Ovary (tissue), 9 donors: ENCODE measurements around the gene ASPDH. TPM values are rescaled to one million over a fixed set of nuclear protein-coding genes. Genes with fewer than 3 reads are reported as not detected.
"Not testable (repeated sequence)": the region's sequence is repeated elsewhere in the genome, so short reads cannot be mapped to it uniquely, and the experiment has no call there.

ENCODE experiments used
- DNase-seq, 5 donors: peaks; one replicate each; pipeline ENCODE4 v3.0.0-alpha.2; 2019 to 2020
- H3K27ac ChIP-seq, 2 donors: fragments of 200-600 bp; one replicate each; pipeline versions ENCODE4 v1.5.1 to v1.8.0; 2019 to 2022
- H3K27me3 ChIP-seq: fragments of 200-600 bp; one replicate; pipeline ENCODE4 v1.8.0; 2022
- H3K36me3 ChIP-seq: fragments of 200-600 bp; sonication (generic); one replicate; pipeline ENCODE4 v1.5.1; 2019
- H3K4me1 ChIP-seq: one replicate; pipeline ENCODE4 v1.8.1; 2013; ENCODE audit warnings: mild to moderate bottlenecking, moderate library complexity; ENCODE audit not compliant: insufficient read depth
- H3K4me3 ChIP-seq: fragments of 200-600 bp; sonication (generic); one replicate; pipeline ENCODE4 v1.5.1; 2017
- H3K9me3 ChIP-seq, 2 donors: fragments of 200-600 bp in 1 of 2; sonication (generic) in 1 of 2; one replicate each; pipeline versions ENCODE4 v1.5.1 to v1.8.1; 2013 to 2019; ENCODE audit warnings: mild to moderate bottlenecking in 1 of 2, moderate library complexity in 1 of 2
- EP300 ChIP-seq: sonication (generic); formaldehyde crosslinking; IDR thresholded peaks from one replicate; pipeline ENCODE4 v1.6.1; 2017; ENCODE audit warnings: antibody characterized with exemption
- POLR2A ChIP-seq: fragments of 450-650 bp; IDR thresholded peaks from one replicate; pipeline ENCODE4 v1.6.1; 2017; ENCODE audit warnings: antibody characterized with exemption, mild to moderate bottlenecking, moderate library complexity
- WGBS, 3 donors: extraction: QIAGEN DNeasy Blood & Tissue Kit in 1 of 3; methylation state at CpG; one replicate each; pipeline versions ENCODE4 v1.1.5 to v1.1.7; 2013 to 2017; 5-methylcytosine and 5-hydroxymethylcytosine counted together
- intact Hi-C, 4 donors: fragments of 100-400 bp; cut with DNase I; formaldehyde crosslinking; loops; one replicate each; pipeline versions ENCODE4 v1.11.0 to v1.15.1; 2022 to 2023
- polyA plus RNA-seq, 2 donors: library from polyadenylated mRNA; stranded (reverse); fragments of 200-250 nt in 1 of 2; fragments of 350-450 nt in 1 of 2; fragmentation: Illumina TruSeq in 1 of 2; extraction: RNeasy Lipid Tissue Mini Kit (QIAGEN cat#74804) in 1 of 2; gene quantifications; one replicate each; pipeline ENCODE4 v1.2.3, GENCODE V29; 2013 to 2014
- total RNA-seq, 7 donors: library from RNA; depleted of rRNA in 2 of 7; stranded (reverse); fragments of >200 nt in 2 of 7; fragmentation: NEBNext Ultra II Directional in 3 of 7; extraction: Animal tissue kit (Norgen Biotek cat#: 25700) in 3 of 7; gene quantifications; one replicate each; pipeline versions ENCODE4 v1.1.0 to v1.2.4, GENCODE V29; 2016 to 2023
- TF ChIP-seq, protein P1 (sequence below), 3 donors: fragments of 450-650 bp in 2 of 3; fragments of 200-600 bp in 1 of 3; IDR thresholded peaks; one replicate each; pipeline versions ENCODE4 v1.5.1 to v1.8.0; 2016 to 2022; ENCODE audit warnings: antibody characterized with exemption in 3 of 3, mild to moderate bottlenecking in 1 of 3
- donor health status: DM: no; HTN: no; CAD: no; lungs with moderate emphysema.
- donor health status: DM: no; HTN: no; CAD: no.
- donor health status: Bipolar disorder and iron deficiency.
- donor health status: DM: yes; HTN: yes; CAD: no.
- donor health status: DM: no; HTN: no; CAD: no.
- donor health status: DM: yes; HTN: yes; CAD: no.

The ASPDH gene
- total and polyA plus RNA-seq, 9 donors, result not detected

DNA sequence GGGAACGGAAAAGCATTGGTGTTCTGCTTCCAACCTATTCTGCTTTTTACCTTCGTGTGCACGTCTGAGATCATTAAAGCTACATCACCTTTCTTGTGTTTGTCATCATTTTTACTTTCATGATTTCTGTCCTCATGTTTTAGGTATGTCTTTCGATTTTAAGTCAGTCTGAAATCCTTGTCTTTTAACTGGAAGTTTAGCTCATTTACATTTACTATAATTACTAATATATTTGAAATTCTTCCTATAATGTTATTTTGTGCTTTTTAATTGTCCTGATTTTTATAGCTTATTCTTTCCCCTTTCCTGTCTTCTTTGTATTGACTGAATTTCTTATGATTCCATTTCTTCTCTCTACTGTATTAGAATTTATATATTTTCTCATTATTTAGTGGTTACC is 19.2 kb upstream of the ASPDH start:
- Histone ChIP-seq H3K27me3 (no peaks in the 10 kb centered on the region), H3K9me3 (peaks cover 0 to 4% of the 10 kb centered on the region in 2 donors)
- intact Hi-C loops, result no loop called here

DNA sequence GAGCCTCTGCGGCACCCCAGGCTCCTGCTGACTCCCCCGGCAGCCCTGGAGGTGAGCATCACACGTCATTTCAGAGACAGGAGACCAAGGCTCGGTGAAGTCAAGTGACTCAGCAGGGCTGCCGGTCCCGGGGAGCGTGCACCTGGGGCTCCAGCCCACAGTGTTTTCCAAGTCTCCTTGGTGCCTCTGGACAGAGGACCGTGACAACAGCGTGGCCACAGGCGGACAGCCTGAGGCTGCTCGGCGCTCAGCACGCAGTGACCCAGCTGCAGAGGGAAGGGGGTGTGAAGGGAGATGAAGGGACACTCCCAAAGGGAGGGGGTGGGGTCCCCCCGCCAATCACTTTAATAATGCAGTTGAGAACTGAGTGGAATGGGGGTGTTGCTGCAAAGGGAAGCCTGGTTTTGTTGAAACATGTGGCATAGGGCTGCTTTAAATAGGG is 17.5 kb upstream of the ASPDH start:
- Histone ChIP-seq H3K27me3 (no peaks in the 10 kb centered on the region), H3K36me3 (no peaks in the 10 kb centered on the region), H3K27ac (no peak overlapping the region), H3K4me3 (no peak overlapping the region), H3K4me1 (no peaks in the 10 kb centered on the region), H3K9me3 (peaks cover 0 to 4% of the 10 kb centered on the region in 2 donors)
- intact Hi-C loops, result no loop called here
- no peak for DNase-seq
- 83 to 84% (median 84%) methylated on average over 11 to 14 of the region's 14 CpGs for WGBS, 3 donors
- TF ChIP-seq, protein P1, sequence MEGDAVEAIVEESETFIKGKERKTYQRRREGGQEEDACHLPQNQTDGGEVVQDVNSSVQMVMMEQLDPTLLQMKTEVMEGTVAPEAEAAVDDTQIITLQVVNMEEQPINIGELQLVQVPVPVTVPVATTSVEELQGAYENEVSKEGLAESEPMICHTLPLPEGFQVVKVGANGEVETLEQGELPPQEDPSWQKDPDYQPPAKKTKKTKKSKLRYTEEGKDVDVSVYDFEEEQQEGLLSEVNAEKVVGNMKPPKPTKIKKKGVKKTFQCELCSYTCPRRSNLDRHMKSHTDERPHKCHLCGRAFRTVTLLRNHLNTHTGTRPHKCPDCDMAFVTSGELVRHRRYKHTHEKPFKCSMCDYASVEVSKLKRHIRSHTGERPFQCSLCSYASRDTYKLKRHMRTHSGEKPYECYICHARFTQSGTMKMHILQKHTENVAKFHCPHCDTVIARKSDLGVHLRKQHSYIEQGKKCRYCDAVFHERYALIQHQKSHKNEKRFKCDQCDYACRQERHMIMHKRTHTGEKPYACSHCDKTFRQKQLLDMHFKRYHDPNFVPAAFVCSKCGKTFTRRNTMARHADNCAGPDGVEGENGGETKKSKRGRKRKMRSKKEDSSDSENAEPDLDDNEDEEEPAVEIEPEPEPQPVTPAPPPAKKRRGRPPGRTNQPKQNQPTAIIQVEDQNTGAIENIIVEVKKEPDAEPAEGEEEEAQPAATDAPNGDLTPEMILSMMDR (IDR thresholded peaks at IDR 0.05), result no peak
- no peak for TF ChIP-seq EP300
- no peak for TF ChIP-seq POLR2A

More for the DNA sequence above, 19.2 kb upstream of the ASPDH start:
- 92 to 97% (median 96%) methylated on average over 4 of the region's 4 CpGs for WGBS, 3 donors
- Histone ChIP-seq H3K27ac (no peak overlapping the region), H3K36me3 (no peaks in the 10 kb centered on the region), H3K4me3 (no peak overlapping the region), H3K4me1 (no peaks in the 10 kb centered on the region)
- no peak for DNase-seq
- TF ChIP-seq, protein P1 (IDR thresholded peaks at IDR 0.05), result no peak
- TF ChIP-seq POLR2A (no peak), EP300 (no peak)

DNA sequence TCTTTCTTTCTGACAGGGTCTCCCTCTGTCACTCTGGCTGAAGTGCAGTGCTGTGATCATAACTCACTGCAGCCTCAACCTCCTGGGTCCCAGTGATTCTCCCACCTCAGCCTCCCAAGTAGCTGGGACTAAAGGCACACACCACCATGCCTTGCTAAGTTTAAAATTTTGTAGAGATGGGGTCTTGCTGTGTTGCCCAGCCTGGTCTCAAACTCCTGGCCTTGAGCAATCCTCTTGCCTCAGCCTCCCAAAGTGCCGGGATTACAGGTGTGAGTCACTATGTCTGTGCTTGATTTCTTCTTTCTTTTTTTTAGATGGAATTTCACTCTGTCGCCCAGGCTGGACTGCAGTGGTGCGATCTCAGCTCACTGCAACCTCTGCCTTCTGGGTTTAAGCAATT is 14.3 kb upstream of the ASPDH start:
- H3K4me1 ChIP-seq, H3K9me3 ChIP-seq, intact Hi-C loops, H3K27ac ChIP-seq, H3K4me3 ChIP-seq, H3K27me3 ChIP-seq, DNase-seq, H3K36me3 ChIP-seq: not testable (repeated sequence)
- 96 to 97% (median 97%) methylated on average over 3 of the region's 3 CpGs for WGBS, 3 donors

- Histone ChIP-seq H3K36me3 (no peaks in the 10 kb centered on the region), H3K27ac (no peak overlapping the region), H3K4me1 (no peaks in the 10 kb centered on the region), H3K27me3 (no peaks in the 10 kb centered on the region), H3K9me3 (no peaks in the 10 kb centered on the region), H3K4me3 (no peak overlapping the region)
- WGBS, 3 donors, result 86 to 91% (median 88%) methylated on average over 10 of the region's 10 CpGs
- intact Hi-C loops, result no loop called here
- TF ChIP-seq POLR2A (no peak), EP300 (no peak)
- TF ChIP-seq, protein P1 (IDR thresholded peaks at IDR 0.05), result no peak
- DNase-seq, result no peak
These were observed 9.2 kb upstream of the ASPDH start for GRCh38 chr19:50522881-50523280.

GRCh38 chr19:50520822-50521465 is 7.2 kb upstream of the ASPDH start:
- H3K4me1 ChIP-seq, result no peaks in the 10 kb centered on the region
- H3K4me3 ChIP-seq, result no peak overlapping the region
- no peak for TF ChIP-seq EP300
- TF ChIP-seq, protein P1 (IDR thresholded peaks at IDR 0.05), result no peak
- TF ChIP-seq POLR2A, result no peak
- no peaks in the 10 kb centered on the region for H3K9me3 ChIP-seq
- H3K27ac ChIP-seq, result no peak overlapping the region
- H3K27me3 ChIP-seq, result no peaks in the 10 kb centered on the region
- DNase-seq, result no peak
- intact Hi-C loops, result no loop called here
- WGBS, 3 donors, result 83 to 88% (median 84%) methylated on average over 17 of the region's 17 CpGs
- no peaks in the 10 kb centered on the region for H3K36me3 ChIP-seq
